NB4 (cell line): ENCODE results near the gene FRYL.

Experiments
- DNase-seq: peaks from one replicate; pipeline ENCODE4 v3.0.0; 2010; ENCODE audit warnings: low read depth
- H3K4me3 ChIP-seq: one replicate; pipeline ENCODE4 v1.5.1; 2011; ENCODE audit warnings: mild to moderate bottlenecking, low read depth, low read length, moderate library complexity
- MYC ChIP-seq: IDR thresholded peaks from 2 replicates; pipeline ENCODE4 v1.6.1; 2011; ENCODE audit warnings: low read depth, low read length
- POLR2A ChIP-seq: IDR thresholded peaks from 2 replicates; pipeline ENCODE4 v1.6.1; 2011; ENCODE audit warnings: mild to moderate bottlenecking; ENCODE audit not compliant: insufficient read length; ENCODE audit errors: extremely low read depth
- TF ChIP-seq, protein P1 (sequence below): IDR thresholded peaks from 2 replicates; pipeline ENCODE4 v1.6.1; 2011; ENCODE audit warnings: low read depth, low read length
- TF ChIP-seq, protein P2 (sequence below): IDR thresholded peaks from one replicate; pipeline ENCODE4 v1.5.1; 2012; ENCODE audit warnings: low read depth, low read length

Gene FRYL

DNA sequence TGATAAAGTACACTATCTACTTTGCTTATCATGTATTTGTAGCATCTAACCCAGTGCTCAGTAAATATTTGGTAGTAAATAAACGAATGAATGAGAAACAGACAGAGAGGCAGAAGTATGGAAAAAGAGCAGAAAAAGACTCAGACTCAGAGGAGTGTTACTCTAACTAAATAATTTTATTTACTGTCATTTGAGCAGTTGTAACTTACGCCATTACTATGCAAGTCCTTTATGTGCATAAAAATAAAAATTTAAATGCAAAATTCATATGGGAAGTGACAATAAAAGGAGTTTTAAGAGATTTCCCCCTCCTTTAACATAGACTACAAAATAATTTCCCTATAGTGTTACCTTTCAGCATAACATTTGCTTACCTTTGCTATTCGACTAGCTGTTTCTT, 240.5 kb downstream of the FRYL start:
- TF ChIP-seq, protein P1, sequence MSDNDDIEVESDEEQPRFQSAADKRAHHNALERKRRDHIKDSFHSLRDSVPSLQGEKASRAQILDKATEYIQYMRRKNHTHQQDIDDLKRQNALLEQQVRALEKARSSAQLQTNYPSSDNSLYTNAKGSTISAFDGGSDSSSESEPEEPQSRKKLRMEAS: no peak
- TF ChIP-seq MYC (no peak), POLR2A (no peak)
- TF ChIP-seq, protein P2, sequence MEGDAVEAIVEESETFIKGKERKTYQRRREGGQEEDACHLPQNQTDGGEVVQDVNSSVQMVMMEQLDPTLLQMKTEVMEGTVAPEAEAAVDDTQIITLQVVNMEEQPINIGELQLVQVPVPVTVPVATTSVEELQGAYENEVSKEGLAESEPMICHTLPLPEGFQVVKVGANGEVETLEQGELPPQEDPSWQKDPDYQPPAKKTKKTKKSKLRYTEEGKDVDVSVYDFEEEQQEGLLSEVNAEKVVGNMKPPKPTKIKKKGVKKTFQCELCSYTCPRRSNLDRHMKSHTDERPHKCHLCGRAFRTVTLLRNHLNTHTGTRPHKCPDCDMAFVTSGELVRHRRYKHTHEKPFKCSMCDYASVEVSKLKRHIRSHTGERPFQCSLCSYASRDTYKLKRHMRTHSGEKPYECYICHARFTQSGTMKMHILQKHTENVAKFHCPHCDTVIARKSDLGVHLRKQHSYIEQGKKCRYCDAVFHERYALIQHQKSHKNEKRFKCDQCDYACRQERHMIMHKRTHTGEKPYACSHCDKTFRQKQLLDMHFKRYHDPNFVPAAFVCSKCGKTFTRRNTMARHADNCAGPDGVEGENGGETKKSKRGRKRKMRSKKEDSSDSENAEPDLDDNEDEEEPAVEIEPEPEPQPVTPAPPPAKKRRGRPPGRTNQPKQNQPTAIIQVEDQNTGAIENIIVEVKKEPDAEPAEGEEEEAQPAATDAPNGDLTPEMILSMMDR: no peak
- DNase-seq: no peak

DNA sequence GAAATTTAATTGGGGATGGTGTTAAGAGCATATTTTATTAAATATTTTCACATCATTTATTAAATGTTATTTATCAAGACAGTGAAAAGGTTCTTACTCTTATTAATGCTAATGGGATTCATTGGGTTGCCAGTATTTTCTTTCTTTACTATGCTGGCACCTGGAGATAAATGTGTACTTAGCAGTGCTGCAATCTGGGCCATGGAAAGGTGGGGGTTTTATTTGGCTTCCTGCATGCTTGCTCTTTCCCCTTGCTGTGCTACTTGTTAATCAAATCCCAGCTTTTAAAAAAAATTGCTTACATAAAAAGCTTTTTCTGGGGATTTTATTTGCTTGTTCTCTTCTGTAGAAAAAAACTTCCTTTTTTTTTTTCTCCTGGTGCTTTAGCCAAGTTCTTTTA, 241.7 kb downstream of the FRYL start:
- TF ChIP-seq, protein P1: no peak
- TF ChIP-seq MYC: no peak
- TF ChIP-seq POLR2A: no peak
- TF ChIP-seq, protein P2: no peak
- no peak overlapping the region for H3K4me3 ChIP-seq
- no peak for DNase-seq

More for the DNA sequence above, 240.5 kb downstream of the FRYL start:
- H3K4me3 ChIP-seq: no peak overlapping the region

DNA sequence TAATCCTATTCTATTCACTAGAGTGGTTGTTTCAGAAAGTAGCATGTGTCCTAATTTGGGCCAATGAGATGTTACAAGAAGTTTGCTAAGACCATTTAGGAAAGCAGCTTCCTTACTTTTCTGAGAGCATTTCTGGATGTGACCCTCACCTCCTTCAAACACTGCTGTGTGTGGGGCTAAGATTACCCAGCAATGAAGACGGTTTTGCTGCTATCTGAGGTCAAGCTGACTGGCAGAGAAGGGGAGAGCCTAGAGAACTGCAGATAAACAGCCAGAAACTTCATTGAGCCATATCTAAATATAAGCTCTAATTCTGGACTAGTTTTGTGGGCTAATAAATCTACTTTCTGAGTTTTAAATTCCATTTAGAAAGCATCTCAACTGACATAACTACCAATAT, 253.7 kb downstream of the FRYL start:
- TF ChIP-seq, protein P2: no peak
- TF ChIP-seq MYC: no peak
- TF ChIP-seq POLR2A: no peak
- TF ChIP-seq, protein P1: no peak
- H3K4me3 ChIP-seq: no peak overlapping the region
- no peak for DNase-seq

DNA sequence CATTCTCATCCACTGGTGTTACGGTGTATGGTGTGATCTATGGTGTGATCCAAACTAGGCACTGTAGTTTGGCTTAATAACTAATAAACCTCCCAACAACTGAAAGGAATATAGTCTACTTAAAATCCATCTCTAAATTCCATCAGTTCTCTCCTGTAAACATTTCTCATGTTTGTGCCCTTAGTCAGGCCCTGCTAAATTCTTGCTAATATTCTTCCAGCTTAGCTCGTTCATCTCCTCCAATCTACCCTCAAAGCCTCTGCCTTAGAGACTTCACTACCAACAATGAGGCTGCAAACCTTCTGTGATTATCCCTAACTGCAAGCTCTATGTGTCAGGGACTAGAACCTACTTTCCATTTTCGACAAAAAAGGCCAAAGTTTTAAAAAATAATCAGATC, 261.9 kb downstream of the FRYL start:
- no peak overlapping the region for H3K4me3 ChIP-seq

DNA sequence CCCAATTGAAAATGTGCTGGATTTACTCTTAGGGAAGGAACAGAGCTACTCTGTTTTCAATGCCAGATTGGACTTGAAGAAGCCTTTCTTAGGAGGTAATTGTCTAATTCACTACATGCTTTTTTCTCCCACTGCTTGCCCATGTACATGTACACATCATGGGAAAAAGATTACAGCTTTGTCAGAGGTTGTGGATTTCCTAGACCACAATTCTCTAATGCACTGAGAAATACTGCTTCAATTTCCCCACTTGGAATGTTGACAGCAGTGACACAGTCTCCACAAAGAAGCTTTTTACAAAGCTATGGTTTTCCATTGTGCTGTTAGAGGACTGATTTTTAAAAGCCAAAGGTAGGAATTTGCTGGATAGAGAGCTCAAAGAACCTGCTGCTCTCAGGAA, 270.5 kb downstream of the FRYL start:
- TF ChIP-seq MYC (no peak), POLR2A (no peak)
- TF ChIP-seq, protein P1: no peak
- TF ChIP-seq, protein P2: no peak
- DNase-seq: no peak
- no peak overlapping the region for H3K4me3 ChIP-seq

More for the DNA sequence above, 261.9 kb downstream of the FRYL start:
- no peak for DNase-seq
- TF ChIP-seq, protein P2: no peak
- TF ChIP-seq MYC (no peak), POLR2A (no peak)
- TF ChIP-seq, protein P1: no peak

DNA sequence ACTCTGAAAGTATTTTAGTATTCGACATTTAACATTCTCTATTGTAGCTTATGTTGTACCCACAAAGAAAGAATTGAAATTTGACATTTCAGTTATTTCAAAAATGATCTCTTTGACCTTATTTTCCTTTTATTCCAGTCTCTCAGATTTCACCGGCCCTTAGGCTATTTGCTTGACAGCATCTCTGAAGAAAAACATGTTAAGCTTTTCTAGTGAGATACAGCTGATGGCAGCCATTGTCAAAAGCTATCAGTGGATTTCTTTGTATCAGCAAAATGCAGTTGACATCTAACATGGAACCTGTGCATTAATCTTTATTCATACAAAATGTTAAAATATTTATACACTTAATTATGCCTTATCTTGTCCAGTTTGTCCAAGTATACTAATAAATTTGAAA, 273.4 kb downstream of the FRYL start:
- TF ChIP-seq, protein P2: no peak
- TF ChIP-seq POLR2A (no peak), MYC (no peak)
- TF ChIP-seq, protein P1: no peak
- DNase-seq: no peak
- no peak overlapping the region for H3K4me3 ChIP-seq
